GM18909 (cell line): ENCODE results near the gene TRIM39.
"Not testable (repeated sequence)": the region's sequence is repeated elsewhere in the genome, so short reads cannot be mapped to it uniquely, and the experiment has no call there.

Experiments
- ATAC-seq: cut with Tn5 transposase; IDR thresholded peaks from one replicate; pipeline ENCODE4 v1.9.1; 2021; ENCODE audit warnings: mild to moderate bottlenecking; ENCODE audit not compliant: unreplicated experiment, poor library complexity

Gene TRIM39

DNA sequence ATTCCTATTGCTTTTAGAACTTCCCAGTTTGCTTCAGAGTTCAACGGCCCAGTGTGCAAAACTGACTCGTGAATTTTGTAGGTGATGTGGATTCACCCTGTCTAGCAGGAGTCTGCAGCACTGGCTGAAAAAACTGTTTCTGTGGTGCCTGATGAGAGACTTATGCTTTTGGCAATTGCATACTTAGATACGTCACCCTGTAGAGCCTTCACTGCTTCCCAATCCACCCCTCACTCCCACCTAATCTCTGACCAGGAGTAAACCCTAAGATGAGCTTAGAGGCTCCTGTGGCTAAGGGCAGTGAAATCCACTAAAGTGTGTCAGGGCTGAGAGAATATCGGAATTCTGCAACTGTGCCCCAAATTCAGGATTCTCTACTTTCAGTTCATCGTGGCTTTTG lies 32.5 kb downstream of the TRIM39 start:
- ATAC-seq = no peak

DNA sequence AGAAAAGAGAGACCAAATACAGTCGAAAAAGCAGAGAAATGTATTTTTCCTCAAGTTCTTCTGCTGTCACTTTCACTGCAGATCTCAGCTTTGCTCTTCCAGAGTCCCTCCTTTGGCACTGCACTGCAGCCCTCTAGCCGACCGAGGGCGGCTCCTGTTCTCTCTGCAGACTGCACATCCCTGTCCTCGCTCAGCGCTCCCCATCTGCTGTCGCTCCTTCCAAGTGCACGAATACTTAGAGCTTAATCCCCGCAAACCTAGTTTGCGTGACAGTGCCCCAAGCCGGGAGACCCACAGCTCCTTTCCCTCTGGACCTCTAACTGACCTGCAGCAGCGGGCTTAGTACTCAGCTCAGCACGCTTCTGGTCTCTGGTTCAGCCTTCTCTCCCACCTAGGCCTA lies 33.4 kb downstream of the TRIM39 start:
- no peak for ATAC-seq

DNA sequence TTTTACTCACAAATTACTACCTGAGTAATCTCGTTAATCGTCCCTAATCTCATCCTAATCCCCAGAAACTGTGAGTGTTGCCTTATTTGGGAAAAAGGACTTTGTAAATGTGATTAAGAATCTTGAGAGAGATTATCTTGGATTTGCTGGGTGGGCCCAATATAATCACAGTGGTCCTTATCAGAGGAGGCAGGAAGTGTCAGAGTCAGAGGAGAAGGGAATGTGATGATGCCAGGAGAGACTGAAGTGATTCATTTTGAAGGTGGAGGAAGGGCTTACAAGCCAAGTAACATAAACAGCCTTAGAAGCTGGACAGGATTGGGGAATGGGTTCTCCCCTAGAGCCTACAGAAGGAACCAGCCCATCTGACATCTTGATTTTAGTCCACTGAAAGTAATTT lies 34.9 kb downstream of the TRIM39 start:
- ATAC-seq = no peak

DNA sequence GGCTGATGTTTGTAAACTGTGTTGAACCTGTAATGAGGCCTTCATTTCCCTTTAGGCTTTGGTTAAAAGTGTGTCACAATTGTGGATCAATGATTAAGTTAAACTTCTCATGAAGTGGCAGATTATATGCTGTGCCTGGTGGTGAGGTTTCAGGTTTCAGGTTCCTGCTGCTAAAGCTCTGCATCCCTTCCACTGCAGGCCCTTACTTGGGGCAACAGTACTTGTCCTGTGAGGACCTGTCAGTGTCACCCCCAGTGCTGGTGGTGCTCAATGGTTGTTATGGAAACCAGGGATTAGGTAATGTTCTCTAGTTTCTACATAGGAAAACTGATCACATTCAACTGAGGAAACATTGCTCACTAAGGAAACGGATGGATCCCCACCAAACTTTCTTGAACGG lies 36.7 kb downstream of the TRIM39 start:
- no peak for ATAC-seq

GRCh38 chr6:30364591-30364990 lies 37.9 kb downstream of the TRIM39 start:
- ATAC-seq = no peak

- not testable (repeated sequence) for ATAC-seq
Observed at GRCh38 chr6:30369280-30369679, 42.6 kb downstream of the TRIM39 start.

GRCh38 chr6:30378290-30378937 lies 51.7 kb downstream of the TRIM39 start:
- no peak for ATAC-seq

GRCh38 chr6:30380464-30380863 lies 53.7 kb downstream of the TRIM39 start:
- no peak for ATAC-seq

GRCh38 chr6:30386166-30386565 lies 59.4 kb downstream of the TRIM39 start:
- no peak for ATAC-seq

DNA sequence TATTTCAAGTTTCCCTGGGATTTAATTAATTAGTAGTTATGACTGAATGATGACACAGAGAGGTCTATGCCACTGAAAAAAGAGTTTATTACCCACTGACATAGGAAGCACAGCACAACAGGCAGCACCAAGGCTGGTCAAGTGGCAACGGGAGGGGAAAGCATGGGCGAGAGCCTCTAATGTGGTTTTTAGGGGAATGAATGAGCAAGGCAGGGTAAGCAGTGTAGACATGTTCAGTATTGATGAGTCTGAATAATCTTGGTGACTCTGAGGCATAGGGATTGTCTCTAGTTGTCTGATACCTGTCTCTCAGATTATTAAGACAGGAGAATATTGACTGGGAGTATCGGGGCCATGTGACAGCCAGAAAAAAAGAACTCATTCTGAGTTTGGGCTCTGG lies 64.5 kb downstream of the TRIM39 start:
- ATAC-seq = no peak
